ENCODE data around the gene ATP2C1. TPM values are rescaled to one million over a fixed set of nuclear protein-coding genes. Genes with fewer than 3 reads are reported as not detected.

ATP2C1 gene
- total and polyA plus RNA-seq, 9 of the 15 experiments (the other 6 are each of a cell fraction or from before 2014, with no cell fraction given), result 10.0 to 53.5 (median 27.9) TPM

- Histone ChIP-seq H3K4me2 (ENCODE audit: insufficient read depth, low read length) (peak overlapping the region; percentile 94), H3K9me3 (replicated peaks; ENCODE audit: control insufficient read depth, insufficient read depth, low read depth, low read length) (no peaks in the 10 kb centered on the region), H3K79me2 (ENCODE audit: control insufficient read depth, insufficient read depth, low read length) (peaks cover 45% of the 10 kb centered on the region), H3K36me3 (ENCODE audit: control insufficient read depth, insufficient read depth, low read length) (no peaks in the 10 kb centered on the region), H3K4me1 (replicated peaks in 1 of 2; ENCODE audit: control insufficient read depth in 2 of 2, insufficient read depth in 2 of 2, low read length in 2 of 2) (peaks cover 8% of the 10 kb centered on the region in 2 experiments; a peak in 3 of 5 replicates), H3K9me1 (ENCODE audit: control insufficient read depth, insufficient read depth, low read length) (peaks cover 2% of the 10 kb centered on the region), H3K9ac (ENCODE audit: insufficient read depth in 1 of 2, low read depth in 2 of 2, low read length in 2 of 2) (peak overlapping the region; percentile 94 to 97; a peak in 3 of 4 replicates), H3K27me3 (ENCODE audit: control insufficient read depth in 2 of 2, insufficient read depth in 2 of 2, low read length in 2 of 2) (no peaks in the 10 kb centered on the region), H3K4me3 (peak overlapping the region; percentile 86), H2AFZ (ENCODE audit: low read depth, low read length) (peak overlapping the region; percentile 95), H3K27ac (ENCODE audit: extremely low read depth, low read depth, low read length) (peak overlapping the region; percentile 97), H4K20me1 (replicated peaks; ENCODE audit: control insufficient read depth, insufficient read depth, low read length) (0 out of 2 replicates have a peak, but pooled peaks cover 7% of the 10 kb centered on the region)
- intact Hi-C loops (cut with micrococcal nuclease), result loop anchor here (1.0 to 10.0 kb wide), 4 partner anchors 43 to 192 kb away; partner anchors contain the start of genes ASTE1 and NEK11
- BruUV-seq (replicated peaks), result no TSS peak
- in situ Hi-C loops (cut with MboI), result loop anchor here (5.0 kb wide), 1 partner anchor 126 kb away; no protein-coding TSS in a partner anchor
- ChIA-PET CTCF (ENCODE audit: low intra/inter-chr PET ratio) (interaction anchor here (0.5 to 3.5 kb wide), 2 partner anchors 89 to 133 kb away, joined by 3 to 26 read pairs; no protein-coding TSS in a partner anchor), POLR2A (interaction anchor here (1.1 to 1.5 kb wide), 4 partner anchors 36 to 61 kb away, joined by 3 to 4 read pairs (median 3); no protein-coding TSS in a partner anchor)
- FAIRE-seq (peak; percentile 82), DNase-seq (ENCODE audit: extremely low read depth in 1 of 4, low spot score in 3 of 4) (peak; percentile 39 to 81 (median 52)), ATAC-seq (peak; percentile 66)
- 2% methylated on average over 14 of the region's 14 CpGs for WGBS (ENCODE audit: insufficient coverage, low coverage, missing lambda C conversion rate)
- no peak for TF ChIP-seq ADNP (tag; IDR thresholded peaks at IDR 0.05)
- TF ChIP-seq ZNF778 (CRISPR knock-in tag; IDR thresholded peaks at IDR 0.05), result no peak
- no peak for TF ChIP-seq BRF1 (IDR thresholded peaks at IDR 0.05; ENCODE audit: borderline replicate concordance, extremely low read depth, insufficient read length)
- TF ChIP-seq TAF1 (IDR thresholded peaks at IDR 0.05; ENCODE audit: control insufficient read depth, extremely low read depth, insufficient read depth, low read length, severe bottlenecking), result no peak
- peak; percentile 40; the same call in 1 of the 2 replicates for TF ChIP-seq HMBOX1 (IDR thresholded peaks at IDR 0.05)
- TF ChIP-seq NEUROD1 (IDR thresholded peaks at IDR 0.05; ENCODE audit: borderline replicate concordance, low read depth, low read length, partially characterized antibody), result no peak
- no peak for TF ChIP-seq RBM22 (IDR thresholded peaks at IDR 0.05; ENCODE audit: low read depth, low read length, poor library complexity, severe bottlenecking)
- no peak for TF ChIP-seq ZBTB17 (CRISPR knock-in tag; IDR thresholded peaks at IDR 0.05)
- TF ChIP-seq HIVEP1 (CRISPR knock-in tag; IDR thresholded peaks at IDR 0.05), result no peak
- TF ChIP-seq DMBX1 (CRISPR knock-in tag; IDR thresholded peaks at IDR 0.05; ENCODE audit: borderline replicate concordance), result 0 out of 2 replicates have a peak, but pooled peaks have one; percentile 2
- no peak for TF ChIP-seq ZNF518B (CRISPR knock-in tag; IDR thresholded peaks at IDR 0.05)
- TF ChIP-seq ZNF280A (IDR thresholded peaks at IDR 0.05; ENCODE audit: low read depth, partially characterized antibody), result no peak
- TF ChIP-seq SAFB (IDR thresholded peaks at IDR 0.05; ENCODE audit: borderline replicate concordance, low read depth, low read length), result no peak
These were observed 1.0 kb upstream of the ATP2C1 start for GRCh38 chr3:130892759-130893375.
